ENCODE measurements around the gene VPS33B. TPM values are rescaled to one million over a fixed set of nuclear protein-coding genes. Genes with fewer than 3 reads are reported as not detected.

VPS33B gene
- total RNA-seq, 4 donors from 2014 or later: 3.3 to 7.7 (median 4.3) TPM

DNA sequence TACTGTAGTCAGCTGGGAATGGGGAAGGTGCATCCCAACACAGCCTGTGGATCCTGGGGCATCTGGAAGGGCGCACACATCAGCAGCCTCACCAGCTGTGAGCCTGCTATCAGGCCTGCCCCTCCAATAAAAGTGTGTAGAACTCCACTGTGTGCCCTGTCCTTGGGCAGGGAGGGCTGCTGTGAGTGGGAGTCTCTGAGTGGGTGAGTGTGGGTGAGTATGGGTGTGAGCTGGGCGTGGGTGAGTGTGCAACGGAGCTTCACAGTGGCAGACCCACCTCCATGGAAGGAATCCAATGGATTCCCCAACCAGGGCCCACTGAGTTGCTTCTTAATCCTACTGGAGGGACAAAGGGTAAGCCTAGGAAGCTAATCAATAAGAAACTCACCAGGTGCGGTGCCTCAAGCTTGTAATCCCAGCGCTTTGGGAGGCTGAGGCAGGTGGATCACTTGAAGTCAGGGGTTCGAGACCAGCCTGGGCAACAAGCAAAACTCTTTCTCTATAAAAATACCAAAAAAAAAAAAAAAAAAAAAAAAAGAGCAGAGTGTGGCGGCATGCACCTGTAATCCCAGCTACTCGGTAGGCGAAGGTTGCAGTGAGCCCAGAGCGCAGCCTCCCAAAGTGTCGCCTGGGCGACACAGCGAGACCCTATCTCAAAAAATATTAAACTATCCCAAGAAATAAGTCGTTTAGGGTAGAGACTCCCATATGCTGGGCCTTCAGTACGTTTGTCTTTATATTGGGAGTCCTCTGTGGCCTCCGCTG lies 68.3 kb downstream of the VPS33B start:
- Histone ChIP-seq H3K36me3 (peaks cover 0 to 48% of the 10 kb centered on the region in 2 donors), H3K9me3 (no peaks in the 10 kb centered on the region), H3K27ac (peak overlapping the region; percentile 94 to 97 (median 94)), H3K4me3 (peak overlapping the region; percentile 72 to 88 (median 83)), H3K27me3 (no peaks in the 10 kb centered on the region), H3K4me1 (peaks cover 23 to 25% of the 10 kb centered on the region in 2 donors)
- no peak for DNase-seq
- ATAC-seq: no peak
- TF ChIP-seq, protein P1, sequence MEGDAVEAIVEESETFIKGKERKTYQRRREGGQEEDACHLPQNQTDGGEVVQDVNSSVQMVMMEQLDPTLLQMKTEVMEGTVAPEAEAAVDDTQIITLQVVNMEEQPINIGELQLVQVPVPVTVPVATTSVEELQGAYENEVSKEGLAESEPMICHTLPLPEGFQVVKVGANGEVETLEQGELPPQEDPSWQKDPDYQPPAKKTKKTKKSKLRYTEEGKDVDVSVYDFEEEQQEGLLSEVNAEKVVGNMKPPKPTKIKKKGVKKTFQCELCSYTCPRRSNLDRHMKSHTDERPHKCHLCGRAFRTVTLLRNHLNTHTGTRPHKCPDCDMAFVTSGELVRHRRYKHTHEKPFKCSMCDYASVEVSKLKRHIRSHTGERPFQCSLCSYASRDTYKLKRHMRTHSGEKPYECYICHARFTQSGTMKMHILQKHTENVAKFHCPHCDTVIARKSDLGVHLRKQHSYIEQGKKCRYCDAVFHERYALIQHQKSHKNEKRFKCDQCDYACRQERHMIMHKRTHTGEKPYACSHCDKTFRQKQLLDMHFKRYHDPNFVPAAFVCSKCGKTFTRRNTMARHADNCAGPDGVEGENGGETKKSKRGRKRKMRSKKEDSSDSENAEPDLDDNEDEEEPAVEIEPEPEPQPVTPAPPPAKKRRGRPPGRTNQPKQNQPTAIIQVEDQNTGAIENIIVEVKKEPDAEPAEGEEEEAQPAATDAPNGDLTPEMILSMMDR (IDR thresholded peaks at IDR 0.05 in 4 of 5, conservative IDR thresholded peaks at IDR 0.05 in 1 of 5): no peak
- TF ChIP-seq POLR2A (IDR thresholded peaks at IDR 0.05): no peak
- intact Hi-C loops (cut with DNase I; ENCODE audit: low total_unique reads): loop anchor here (1.0 to 2.0 kb wide), 2 partner anchors 40 to 69 kb away; partner anchors contain the start of genes PRC1 and VPS33B
- in situ Hi-C loops (cut with MboI; ENCODE audit: low sequenced_read_pairs in 4 of 4): loop anchor here (10.0 to 25.0 kb wide), 4 partner anchors 91 to 321 kb away; no protein-coding TSS in a partner anchor

DNA sequence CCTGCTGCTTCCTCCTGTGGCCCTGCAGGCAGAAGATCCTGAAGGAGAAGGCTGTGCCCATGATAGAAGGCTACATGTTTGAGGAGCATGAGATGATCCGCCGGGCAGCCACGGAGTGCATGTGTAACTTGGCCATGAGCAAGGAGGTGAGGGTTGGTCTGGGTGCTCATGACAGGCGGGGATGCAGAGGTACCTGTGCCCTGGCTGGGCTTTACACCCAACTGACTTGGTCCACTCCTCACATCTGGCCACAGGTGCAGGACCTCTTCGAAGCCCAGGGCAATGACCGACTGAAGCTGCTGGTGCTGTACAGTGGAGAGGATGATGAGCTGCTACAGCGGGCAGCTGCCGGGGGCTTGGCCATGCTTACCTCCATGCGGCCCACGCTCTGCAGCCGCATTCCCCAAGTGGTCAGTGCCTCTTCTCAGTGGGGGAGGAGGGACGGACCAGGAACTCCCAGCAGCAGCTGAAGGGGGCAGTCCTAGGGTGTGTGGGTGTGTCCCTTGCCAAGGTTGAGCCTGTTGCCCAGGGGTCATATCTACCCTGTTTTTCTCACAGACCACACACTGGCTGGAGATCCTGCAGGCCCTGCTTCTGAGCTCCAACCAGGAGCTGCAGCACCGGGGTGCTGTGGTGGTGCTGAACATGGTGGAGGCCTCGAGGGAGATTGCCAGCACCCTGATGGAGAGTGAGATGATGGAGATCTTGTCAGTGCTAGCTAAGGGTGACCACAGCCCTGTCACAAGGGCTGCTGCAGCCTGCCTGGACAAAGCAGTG lies 69.3 kb downstream of the VPS33B start:
- H3K36me3 ChIP-seq: peaks cover 0 to 58% of the 10 kb centered on the region in 2 donors
- no peaks in the 10 kb centered on the region for H3K9me3 ChIP-seq
- DNase-seq: no peak
- no peak for TF ChIP-seq POLR2A (IDR thresholded peaks at IDR 0.05)
- TF ChIP-seq, protein P1 (IDR thresholded peaks at IDR 0.05 in 4 of 5, conservative IDR thresholded peaks at IDR 0.05 in 1 of 5): no peak
- H3K27me3 ChIP-seq: no peaks in the 10 kb centered on the region
- intact Hi-C loops (cut with DNase I; ENCODE audit: low total_unique reads) (no loop called here), in situ Hi-C loops (cut with MboI; ENCODE audit: low sequenced_read_pairs in 4 of 4) (loop anchor here (10.0 to 25.0 kb wide), 4 partner anchors 92 to 322 kb away; no protein-coding TSS in a partner anchor)
- no peak overlapping the region for H3K27ac ChIP-seq
- no peak for ATAC-seq
- H3K4me1 ChIP-seq: peaks cover 23% of the 10 kb centered on the region in 2 donors
- H3K4me3 ChIP-seq: no peak overlapping the region

DNA sequence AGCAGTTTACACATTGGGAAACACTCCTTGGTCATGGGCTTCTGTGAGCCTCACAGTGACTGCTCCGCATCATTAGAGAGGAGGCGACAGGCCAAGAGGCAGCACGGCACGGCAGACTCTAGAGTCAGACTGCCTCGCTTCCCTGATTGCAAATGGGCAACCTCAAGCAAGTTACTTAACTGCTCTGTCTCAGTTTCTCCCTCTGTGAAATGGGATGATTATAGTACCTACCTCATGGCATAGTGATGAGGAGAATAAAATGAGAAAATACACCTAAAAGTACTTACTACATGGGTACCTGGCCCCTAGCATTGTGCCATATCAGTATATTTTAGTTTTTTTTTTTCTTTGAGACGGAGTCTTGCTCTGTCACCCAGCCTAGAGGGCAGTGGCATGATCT lies 71.7 kb downstream of the VPS33B start:
- H3K27me3 ChIP-seq: no peaks in the 10 kb centered on the region
- intact Hi-C loops (cut with DNase I; ENCODE audit: low total_unique reads) (no loop called here), in situ Hi-C loops (cut with MboI; ENCODE audit: low sequenced_read_pairs in 4 of 4) (loop anchor here (10.0 to 25.0 kb wide), 4 partner anchors 94 to 324 kb away; no protein-coding TSS in a partner anchor)
- ATAC-seq (no peak), DNase-seq (no peak)
- peaks cover 0 to 78% of the 10 kb centered on the region in 2 donors for H3K36me3 ChIP-seq
- no peaks in the 10 kb centered on the region for H3K9me3 ChIP-seq
- H3K4me1 ChIP-seq: peaks cover 5 to 6% of the 10 kb centered on the region in 2 donors
- TF ChIP-seq, protein P1 (IDR thresholded peaks at IDR 0.05 in 4 of 5, conservative IDR thresholded peaks at IDR 0.05 in 1 of 5): no peak
- no peak for TF ChIP-seq POLR2A (IDR thresholded peaks at IDR 0.05)
- no peak overlapping the region for H3K4me3 ChIP-seq
- H3K27ac ChIP-seq: no peak overlapping the region

DNA sequence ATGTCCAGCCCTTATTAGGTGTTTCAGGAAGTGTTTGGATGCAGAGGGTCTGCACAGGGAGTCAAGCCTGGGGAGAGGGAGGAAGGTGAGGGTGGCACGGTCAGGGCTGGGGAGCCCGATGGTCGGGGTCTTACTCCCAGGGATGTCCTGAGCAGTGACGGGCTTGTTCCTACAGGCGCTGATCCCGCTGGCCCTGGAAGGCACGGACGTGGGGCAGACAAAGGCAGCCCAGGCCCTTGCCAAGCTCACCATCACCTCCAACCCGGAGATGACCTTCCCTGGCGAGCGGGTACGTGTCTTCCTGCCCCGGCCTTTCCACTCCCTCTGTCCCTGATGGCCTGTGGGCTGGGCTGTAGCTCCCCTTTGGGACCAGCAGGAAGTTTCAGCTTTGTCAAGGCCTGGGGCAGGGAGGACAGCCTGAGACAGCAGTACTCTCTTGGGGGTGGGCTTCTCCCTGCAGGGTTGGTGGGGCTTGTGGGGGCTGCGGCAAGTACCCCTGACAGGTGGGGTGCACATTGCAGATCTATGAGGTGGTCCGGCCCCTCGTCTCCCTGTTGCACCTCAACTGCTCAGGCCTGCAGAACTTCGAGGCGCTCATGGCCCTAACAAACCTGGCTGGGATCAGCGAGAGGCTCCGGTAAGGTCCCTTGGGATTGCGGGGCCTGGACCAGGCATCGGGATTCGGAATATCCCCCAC lies 72.3 kb downstream of the VPS33B start:
- ATAC-seq (no peak), DNase-seq (no peak)
- TF ChIP-seq, protein P1 (IDR thresholded peaks at IDR 0.05 in 4 of 5, conservative IDR thresholded peaks at IDR 0.05 in 1 of 5): no peak
- no peak for TF ChIP-seq POLR2A (IDR thresholded peaks at IDR 0.05)
- Histone ChIP-seq H3K27me3 (no peaks in the 10 kb centered on the region), H3K36me3 (peaks cover 0 to 81% of the 10 kb centered on the region in 2 donors), H3K4me1 (peaks cover 0 to under 1% of the 10 kb centered on the region in 2 donors), H3K4me3 (no peak overlapping the region), H3K27ac (no peak overlapping the region), H3K9me3 (no peaks in the 10 kb centered on the region)
- intact Hi-C loops (cut with DNase I; ENCODE audit: low total_unique reads) (no loop called here), in situ Hi-C loops (cut with MboI; ENCODE audit: low sequenced_read_pairs in 4 of 4) (loop anchor here (10.0 to 25.0 kb wide), 4 partner anchors 95 to 325 kb away; no protein-coding TSS in a partner anchor)
